Measurements from ENCODE around the gene RPS19.

Gene RPS19

DNA sequence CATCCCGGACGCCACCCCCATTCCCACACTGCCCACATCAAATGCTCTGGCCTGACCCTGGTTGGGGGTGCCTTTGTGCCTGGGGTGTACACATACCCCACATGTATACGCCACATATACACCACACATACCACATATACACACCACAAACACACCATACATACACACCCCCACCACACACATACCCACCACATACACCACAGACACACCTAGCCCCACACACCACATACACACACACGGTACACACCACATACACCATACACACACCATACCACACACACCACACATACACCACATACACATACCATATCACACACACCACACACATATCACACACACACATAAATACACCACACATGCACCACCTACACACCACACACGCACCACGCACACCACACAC is 58.0 kb downstream of the RPS19 start:
- no peak overlapping the region for H3K4me3 ChIP-seq (ENCODE audit: low read length)
- H3K4me2 ChIP-seq (ENCODE audit: low read length): no peak overlapping the region
- no peaks in the 10 kb centered on the region for H3K9me2 ChIP-seq (replicated peaks; ENCODE audit: control insufficient read depth, low read length)
- H4K20me1 ChIP-seq (ENCODE audit: control insufficient read depth, insufficient read depth, low read depth, low read length): peaks cover 3% of the 10 kb centered on the region; the same call in 1 of the 2 replicates
- H3F3A ChIP-seq (ENCODE audit: control insufficient read depth, insufficient read depth): no peaks in the 10 kb centered on the region
- no peak for TF ChIP-seq EZH2phosphoT487 (IDR thresholded peaks at IDR 0.05; ENCODE audit: borderline replicate concordance, low read length)
- TF ChIP-seq, protein P1, sequence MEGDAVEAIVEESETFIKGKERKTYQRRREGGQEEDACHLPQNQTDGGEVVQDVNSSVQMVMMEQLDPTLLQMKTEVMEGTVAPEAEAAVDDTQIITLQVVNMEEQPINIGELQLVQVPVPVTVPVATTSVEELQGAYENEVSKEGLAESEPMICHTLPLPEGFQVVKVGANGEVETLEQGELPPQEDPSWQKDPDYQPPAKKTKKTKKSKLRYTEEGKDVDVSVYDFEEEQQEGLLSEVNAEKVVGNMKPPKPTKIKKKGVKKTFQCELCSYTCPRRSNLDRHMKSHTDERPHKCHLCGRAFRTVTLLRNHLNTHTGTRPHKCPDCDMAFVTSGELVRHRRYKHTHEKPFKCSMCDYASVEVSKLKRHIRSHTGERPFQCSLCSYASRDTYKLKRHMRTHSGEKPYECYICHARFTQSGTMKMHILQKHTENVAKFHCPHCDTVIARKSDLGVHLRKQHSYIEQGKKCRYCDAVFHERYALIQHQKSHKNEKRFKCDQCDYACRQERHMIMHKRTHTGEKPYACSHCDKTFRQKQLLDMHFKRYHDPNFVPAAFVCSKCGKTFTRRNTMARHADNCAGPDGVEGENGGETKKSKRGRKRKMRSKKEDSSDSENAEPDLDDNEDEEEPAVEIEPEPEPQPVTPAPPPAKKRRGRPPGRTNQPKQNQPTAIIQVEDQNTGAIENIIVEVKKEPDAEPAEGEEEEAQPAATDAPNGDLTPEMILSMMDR (IDR thresholded peaks at IDR 0.05; ENCODE audit: low read depth, low read length, poor library complexity, severe bottlenecking): no peak
- no peak overlapping the region for H3K27ac ChIP-seq (ENCODE audit: low read depth, low read length)
- H3K9me3 ChIP-seq (ENCODE audit: control insufficient read depth, insufficient read depth, low read length): no peaks in the 10 kb centered on the region
- H3K36me3 ChIP-seq (ENCODE audit: control insufficient read depth, low read length): no peaks in the 10 kb centered on the region; the same call in 1 of the 2 replicates
- peaks cover 21% of the 10 kb centered on the region for H3K27me3 ChIP-seq (ENCODE audit: control insufficient read depth, low read length)
- H3K4me1 ChIP-seq (ENCODE audit: control insufficient read depth, low read length): peaks cover 30% of the 10 kb centered on the region
- H3K79me2 ChIP-seq (ENCODE audit: control insufficient read depth, low read length): peaks cover 8% of the 10 kb centered on the region; the same call in 1 of the 2 replicates

- Histone ChIP-seq H3K27ac (ENCODE audit: low read depth, low read length) (no peak overlapping the region), H3K9me2 (replicated peaks; ENCODE audit: control insufficient read depth, low read length) (no peaks in the 10 kb centered on the region), H3K27me3 (ENCODE audit: control insufficient read depth, low read length) (peaks cover 18% of the 10 kb centered on the region), H3K4me1 (ENCODE audit: control insufficient read depth, low read length) (peaks cover 33% of the 10 kb centered on the region), H3K79me2 (ENCODE audit: control insufficient read depth, low read length) (peaks cover 10% of the 10 kb centered on the region; the same call in 1 of the 2 replicates), H3K4me3 (ENCODE audit: low read length) (no peak overlapping the region), H3K36me3 (ENCODE audit: control insufficient read depth, low read length) (no peaks in the 10 kb centered on the region; the same call in 1 of the 2 replicates), H3K9me3 (ENCODE audit: control insufficient read depth, insufficient read depth, low read length) (no peaks in the 10 kb centered on the region), H3F3A (ENCODE audit: control insufficient read depth, insufficient read depth) (peaks cover 2% of the 10 kb centered on the region; the same call in 1 of the 2 replicates), H4K20me1 (ENCODE audit: control insufficient read depth, insufficient read depth, low read depth, low read length) (peaks cover 3% of the 10 kb centered on the region; the same call in 1 of the 2 replicates), H3K4me2 (ENCODE audit: low read length) (no peak overlapping the region)
- TF ChIP-seq, protein P1 (IDR thresholded peaks at IDR 0.05; ENCODE audit: low read depth, low read length, poor library complexity, severe bottlenecking): no peak
These were observed 58.7 kb downstream of the RPS19 start for GRCh38 chr19:41918653-41919244.

- Histone ChIP-seq H3K4me2 (ENCODE audit: low read length) (no peak overlapping the region), H3K9me2 (replicated peaks; ENCODE audit: control insufficient read depth, low read length) (no peaks in the 10 kb centered on the region), H4K20me1 (ENCODE audit: control insufficient read depth, insufficient read depth, low read depth, low read length) (peaks cover 3% of the 10 kb centered on the region; the same call in 1 of the 2 replicates), H3K4me1 (ENCODE audit: control insufficient read depth, low read length) (peaks cover 40% of the 10 kb centered on the region), H3K27me3 (ENCODE audit: control insufficient read depth, low read length) (peaks cover 10% of the 10 kb centered on the region), H3K4me3 (ENCODE audit: low read length) (no peak overlapping the region), H3K27ac (ENCODE audit: low read depth, low read length) (no peak overlapping the region), H3K36me3 (ENCODE audit: control insufficient read depth, low read length) (peaks cover 10% of the 10 kb centered on the region), H3F3A (ENCODE audit: control insufficient read depth, insufficient read depth) (peaks cover 2% of the 10 kb centered on the region), H3K9me3 (ENCODE audit: control insufficient read depth, insufficient read depth, low read length) (no peaks in the 10 kb centered on the region), H3K79me2 (ENCODE audit: control insufficient read depth, low read length) (peaks cover 10% of the 10 kb centered on the region; the same call in 1 of the 2 replicates)
- no peak for TF ChIP-seq EZH2phosphoT487 (IDR thresholded peaks at IDR 0.05; ENCODE audit: borderline replicate concordance, low read length)
- TF ChIP-seq, protein P1 (IDR thresholded peaks at IDR 0.05; ENCODE audit: low read depth, low read length, poor library complexity, severe bottlenecking): no peak
These were observed 60.1 kb downstream of the RPS19 start for GRCh38 chr19:41919948-41920712.

Data from DOHH2 (cell line).